ENCODE measurements around the gene PRKCE. TPM values are rescaled to one million over a fixed set of nuclear protein-coding genes. Genes with fewer than 3 reads are reported as not detected.
A peak's percentile ranks its signal among the peaks of the same experiment; 100 is the strongest.

The PRKCE gene
- total RNA-seq, 1 donor from 2014 or later, result 20.8 TPM

DNA sequence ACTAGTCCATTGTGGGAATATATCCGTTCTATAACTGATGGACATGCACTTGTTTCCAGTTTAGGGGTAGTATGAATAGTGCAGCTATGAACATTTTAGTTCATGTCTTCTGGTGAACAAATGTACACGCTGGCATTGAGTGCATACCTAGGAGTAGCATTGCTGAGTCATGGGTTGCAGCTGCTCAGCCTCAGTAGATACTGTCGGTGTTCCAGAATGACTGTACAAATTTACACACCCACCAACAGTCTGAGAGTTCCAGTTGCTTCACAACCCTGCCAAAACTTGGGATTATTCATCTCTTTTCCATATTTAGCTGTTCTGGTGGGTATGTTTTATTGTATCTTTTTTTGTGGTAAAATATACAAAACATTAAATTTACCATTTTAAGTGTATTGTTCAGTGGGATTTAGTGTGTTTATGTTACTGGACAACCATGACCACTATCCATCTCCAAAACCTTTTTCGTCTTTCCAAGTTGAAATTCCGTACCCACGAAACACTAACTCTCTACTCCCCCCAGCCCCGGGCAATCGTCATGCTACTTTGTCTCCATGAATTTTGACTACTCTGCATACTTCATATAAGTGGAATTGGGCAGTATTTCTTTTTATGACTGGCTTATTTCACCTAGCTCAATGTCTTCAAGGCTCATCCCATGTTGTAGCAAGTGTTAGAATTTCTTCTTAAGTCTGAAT lies 281.0 kb downstream of the PRKCE start:
- DNase-seq (ENCODE audit: low spot score), result no peak

DNA sequence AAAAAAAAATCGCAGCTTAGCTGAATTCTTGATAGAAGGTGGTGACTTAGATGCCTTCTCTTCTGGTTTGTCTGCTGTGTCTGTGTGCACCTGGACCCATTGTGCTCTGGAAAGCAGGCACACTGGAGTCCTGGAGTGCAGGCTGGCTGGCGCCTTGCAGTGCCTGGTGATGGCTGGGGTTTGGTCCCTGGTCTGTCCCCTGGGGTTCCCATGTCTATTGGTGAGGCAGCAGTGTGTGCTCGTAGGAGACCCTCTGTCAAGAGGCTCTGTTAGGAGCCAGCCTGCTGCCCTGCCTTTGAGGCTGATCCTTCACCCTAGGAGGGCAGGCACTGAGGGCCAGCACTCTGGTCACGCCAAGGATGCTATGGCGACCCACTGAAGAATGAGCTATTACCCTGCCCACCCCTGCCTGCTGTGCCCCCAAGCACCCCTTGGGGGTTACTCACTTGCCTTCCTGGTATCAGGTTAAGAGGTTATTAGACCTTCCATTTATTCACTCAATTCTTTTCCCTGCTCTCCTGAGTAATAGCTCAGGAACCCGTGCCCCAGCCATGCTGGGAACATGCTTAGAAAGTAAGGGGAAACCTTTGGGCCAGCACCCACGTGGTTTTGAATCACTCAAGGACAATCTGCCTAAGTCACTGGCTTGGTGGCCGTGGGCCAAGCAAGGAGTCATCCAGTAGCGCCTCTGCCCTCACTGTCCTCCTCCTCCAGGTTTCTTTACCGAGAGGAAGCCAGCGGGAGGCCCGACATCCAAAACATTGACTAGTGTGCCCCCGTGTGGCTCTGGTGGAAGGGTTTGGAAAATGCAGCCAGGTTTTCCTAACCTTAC lies 284.5 kb downstream of the PRKCE start:
- DNase-seq (ENCODE audit: low spot score), result peak; percentile 95

DNA sequence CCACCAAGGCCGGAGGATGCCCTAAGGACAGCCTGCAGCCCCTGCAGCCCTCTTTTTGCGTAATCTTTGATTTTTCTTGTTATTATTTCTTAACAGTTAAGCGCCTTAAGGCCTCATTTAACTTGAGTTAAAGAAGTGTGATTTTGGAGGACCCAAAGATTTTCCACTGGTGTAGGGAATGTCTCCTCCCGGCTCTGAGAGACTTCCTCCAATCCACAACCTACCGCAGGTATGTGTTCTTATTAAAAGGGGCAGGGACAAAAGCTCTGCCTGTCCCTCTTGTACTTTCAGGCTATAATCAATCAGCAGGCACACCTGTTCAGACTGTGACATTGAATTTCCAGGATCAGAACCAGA lies 285.1 kb downstream of the PRKCE start:
- no peak for DNase-seq (ENCODE audit: low spot score)

GRCh38 chr2:45937990-45938389 lies 286.5 kb downstream of the PRKCE start:
- DNase-seq (ENCODE audit: low spot score), result no peak

DNA sequence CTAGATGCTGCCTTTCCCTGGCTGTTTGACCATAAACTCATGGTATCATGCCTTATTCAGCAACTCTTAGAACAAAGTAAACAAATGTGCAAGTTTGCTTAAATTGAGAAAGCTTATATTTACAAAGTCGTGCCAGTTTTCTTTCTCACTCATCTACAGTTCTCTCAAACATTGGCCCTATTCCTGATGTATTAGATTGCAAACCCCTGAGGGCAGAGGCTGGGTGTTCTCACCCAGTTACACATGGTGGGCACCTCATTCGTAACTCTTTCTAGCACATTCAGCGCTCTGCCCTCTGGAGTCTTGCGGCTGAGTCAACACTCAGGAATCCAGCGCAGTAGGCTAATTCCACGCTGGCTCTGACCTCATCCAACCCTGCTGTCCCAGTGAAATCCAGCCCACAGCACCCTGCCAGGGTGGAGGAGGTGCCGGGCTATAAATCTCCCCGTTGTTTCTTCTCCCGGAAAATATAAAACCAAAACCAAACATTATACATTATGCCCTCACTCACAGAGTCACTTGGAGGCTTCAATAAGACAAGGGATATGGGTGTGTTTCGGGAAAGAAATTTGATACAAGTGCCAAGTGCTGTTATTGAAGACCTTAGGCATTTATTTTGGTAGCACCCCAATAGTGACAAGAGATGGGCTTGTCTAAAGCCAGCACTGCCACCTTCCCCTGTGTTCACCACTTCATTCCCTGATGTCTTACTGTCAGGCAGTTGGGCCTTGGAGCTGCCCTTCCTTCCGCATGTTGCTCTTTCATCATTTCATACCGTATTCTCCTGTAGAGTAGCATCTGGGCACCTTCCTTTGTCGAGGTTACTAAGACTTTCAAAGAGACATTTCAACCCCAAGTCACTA lies 287.4 kb downstream of the PRKCE start:
- peak; percentile 90 for DNase-seq (ENCODE audit: low spot score)

DNA sequence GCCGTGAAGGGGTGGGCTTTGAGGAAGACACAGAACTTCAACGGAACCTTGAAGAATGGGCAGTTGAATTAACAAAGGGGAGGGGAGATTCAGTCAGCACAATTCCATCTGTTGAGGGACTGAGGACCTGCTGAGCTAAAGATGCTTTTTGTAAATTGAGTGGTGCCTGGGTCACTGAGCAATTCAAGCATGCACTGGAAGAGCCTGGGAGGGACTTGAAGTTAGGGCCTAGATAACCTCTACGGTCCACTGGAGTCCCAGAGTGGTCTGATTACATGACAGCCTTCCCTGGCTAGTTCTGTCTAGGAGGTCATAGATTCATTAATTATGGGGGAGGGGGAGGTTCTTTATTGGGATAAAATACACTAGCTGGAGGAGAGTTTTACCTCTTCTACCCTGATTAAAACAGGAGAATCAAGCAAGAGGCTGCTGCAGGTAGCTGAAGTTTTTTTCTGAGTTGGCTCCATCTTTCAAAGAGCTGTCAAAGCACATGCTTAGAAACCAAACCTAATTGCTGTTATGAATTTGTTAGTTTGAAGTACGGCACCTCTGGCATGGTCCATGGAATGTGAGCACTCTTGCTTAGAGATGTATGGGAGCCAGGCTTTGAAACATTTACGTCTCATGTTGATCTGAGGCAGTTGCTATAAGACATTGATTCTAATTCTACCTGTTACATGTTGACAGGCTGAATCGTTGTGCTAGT lies 290.2 kb downstream of the PRKCE start:
- DNase-seq (ENCODE audit: low spot score), result no peak

- no peak for DNase-seq (ENCODE audit: low spot score)
These were observed 290.8 kb downstream of the PRKCE start for GRCh38 chr2:45942237-45942738.

DNA sequence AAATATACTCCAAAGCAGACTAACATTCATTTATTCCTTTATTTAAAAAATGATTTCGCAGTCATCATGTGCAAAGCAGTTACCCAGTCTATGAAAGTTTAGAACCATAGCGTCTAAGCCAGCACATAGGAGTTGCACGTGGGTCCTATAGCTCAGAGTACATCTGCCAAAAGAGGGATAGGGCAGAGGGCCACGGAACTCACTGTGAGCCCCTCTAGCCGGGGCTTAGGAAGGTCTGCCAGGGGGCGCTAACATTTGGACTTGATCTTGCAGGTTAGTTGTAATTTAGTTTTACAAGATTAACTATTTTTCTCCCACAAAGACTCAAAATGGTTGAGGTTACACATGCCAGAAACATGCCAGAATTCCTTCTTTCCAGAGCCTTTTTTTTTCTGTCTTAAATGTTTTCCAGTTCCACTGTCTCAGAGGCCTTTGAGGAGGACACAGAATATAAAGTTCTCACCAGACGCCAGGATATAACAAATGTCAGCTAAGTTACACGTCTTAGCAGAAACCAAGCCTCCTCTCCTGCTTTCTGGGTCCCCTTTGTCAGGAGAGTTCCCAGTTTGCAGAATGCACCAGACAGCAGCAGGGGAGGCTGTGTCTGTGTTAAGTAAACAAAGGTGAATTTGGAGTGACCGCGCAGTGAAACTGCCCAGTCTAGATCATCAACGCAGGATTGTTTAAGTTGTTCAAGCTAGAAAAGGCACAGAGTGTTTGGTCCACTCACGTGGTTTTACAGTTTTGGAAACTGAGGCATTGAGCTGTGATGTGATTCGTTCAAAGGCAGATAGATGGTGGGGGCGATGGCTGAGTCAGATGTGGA lies 292.0 kb downstream of the PRKCE start:
- no peak for DNase-seq (ENCODE audit: low spot score)

- DNase-seq (ENCODE audit: low spot score), result no peak
These were observed 292.6 kb downstream of the PRKCE start for GRCh38 chr2:45944074-45944473.

- DNase-seq (ENCODE audit: low spot score), result no peak
These were observed 293.8 kb downstream of the PRKCE start for GRCh38 chr2:45945302-45945717.

GRCh38 chr2:45946023-45946422 lies 294.5 kb downstream of the PRKCE start:
- no peak for DNase-seq (ENCODE audit: low spot score)

DNA sequence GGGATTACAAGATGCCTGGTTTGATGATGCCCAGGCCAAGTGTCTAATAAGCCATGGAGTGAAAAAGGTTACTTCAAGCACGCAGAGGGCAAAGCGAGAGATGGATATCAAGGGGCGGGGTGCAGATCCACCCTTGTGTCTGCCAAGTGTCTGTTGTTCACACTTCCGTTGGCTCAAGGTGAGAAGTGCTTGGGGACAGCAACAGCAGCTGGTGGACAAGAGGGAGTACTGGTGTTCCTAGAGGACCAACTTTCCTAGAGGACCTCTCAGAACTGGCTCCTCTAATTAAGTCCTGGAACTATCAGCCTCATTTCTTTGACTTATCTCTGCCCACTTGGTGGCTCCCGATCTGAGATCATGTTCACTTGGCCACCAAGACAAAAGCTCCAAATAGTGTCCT lies 299.1 kb downstream of the PRKCE start:
- DNase-seq (ENCODE audit: low spot score), result no peak

DNA sequence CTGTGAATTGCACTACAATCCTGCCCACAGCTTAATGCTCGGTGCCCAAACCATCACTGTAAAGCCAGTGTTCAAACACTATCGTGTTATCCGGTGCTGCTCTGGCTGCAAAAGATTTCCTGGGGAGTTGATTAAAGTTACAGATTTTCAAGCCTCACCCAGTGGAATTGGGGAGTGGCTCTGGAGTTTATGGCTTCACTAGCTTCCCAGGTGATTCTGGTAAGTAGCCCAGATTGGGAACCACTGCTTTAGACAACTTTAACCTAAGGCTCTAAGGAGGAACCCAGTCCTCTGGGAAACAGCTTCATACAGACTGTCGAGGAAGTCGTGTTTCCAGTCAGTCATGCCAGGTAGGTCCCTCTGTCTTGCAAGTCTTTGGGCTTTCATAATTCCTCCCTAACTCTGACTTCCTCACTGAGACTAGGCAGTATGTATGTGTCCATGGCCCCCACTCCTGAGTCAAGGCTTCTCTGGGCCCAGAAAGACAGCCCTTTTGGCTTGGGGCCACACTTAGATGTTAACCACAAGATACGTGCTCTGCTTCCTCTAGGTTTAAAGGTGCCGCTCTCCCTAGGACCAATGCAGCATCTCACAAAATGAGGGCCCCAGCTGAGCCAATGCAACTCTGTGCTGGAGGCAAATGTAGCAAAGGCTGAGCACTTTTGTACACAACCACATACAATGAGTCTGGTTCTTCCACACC lies 299.7 kb downstream of the PRKCE start:
- no peak for DNase-seq (ENCODE audit: low spot score)

DNA sequence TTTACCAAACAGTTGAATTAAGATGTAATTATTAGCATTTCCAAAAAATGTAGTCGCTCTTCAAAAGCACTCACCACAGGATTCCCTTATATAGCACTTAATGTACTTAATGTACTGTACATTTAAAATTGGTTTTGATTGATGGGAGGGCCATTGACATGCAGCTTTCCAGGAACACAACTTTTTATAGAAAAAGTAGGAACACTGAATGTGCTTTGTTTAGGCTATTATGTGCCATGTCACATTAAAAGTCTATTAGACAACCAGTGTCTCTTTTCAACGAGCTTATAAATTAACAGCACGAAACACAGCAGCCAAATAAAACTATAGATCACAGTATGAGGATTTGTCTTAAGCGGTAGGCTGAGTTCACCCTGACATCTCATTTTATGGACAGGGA lies 301.1 kb downstream of the PRKCE start:
- DNase-seq (ENCODE audit: low spot score), result no peak

DNA sequence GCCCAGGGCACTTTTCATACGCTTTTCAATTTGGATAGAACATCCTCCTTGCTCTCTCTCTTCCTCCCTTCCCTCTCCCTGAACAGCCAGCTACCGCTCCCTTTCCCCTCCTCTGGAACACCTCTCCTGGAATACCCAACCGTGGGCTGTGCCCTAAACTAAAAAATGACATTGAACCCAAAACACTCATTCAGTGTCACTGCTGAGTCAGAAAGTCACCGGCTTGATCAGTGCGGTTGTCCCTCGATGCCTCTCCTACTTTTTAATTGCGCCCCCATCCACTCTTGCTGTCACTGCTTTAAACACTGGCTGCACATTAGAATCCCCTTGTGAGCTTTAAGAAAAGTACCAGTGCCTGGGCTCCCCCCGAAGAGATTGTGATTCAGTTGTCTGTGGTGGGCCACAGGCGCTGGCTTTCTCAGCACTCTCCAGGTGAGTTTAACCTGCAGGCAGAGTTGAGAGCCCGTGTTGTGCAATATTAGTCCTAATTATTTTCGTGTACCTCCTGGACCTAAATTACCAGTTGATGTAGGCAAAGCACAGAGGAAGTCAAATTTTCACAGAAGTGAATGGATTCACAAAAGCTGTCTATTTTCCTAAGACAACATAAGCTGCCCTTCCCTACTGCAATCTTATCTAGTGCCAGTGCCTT lies 302.0 kb downstream of the PRKCE start:
- DNase-seq (ENCODE audit: low spot score), result no peak

DNA sequence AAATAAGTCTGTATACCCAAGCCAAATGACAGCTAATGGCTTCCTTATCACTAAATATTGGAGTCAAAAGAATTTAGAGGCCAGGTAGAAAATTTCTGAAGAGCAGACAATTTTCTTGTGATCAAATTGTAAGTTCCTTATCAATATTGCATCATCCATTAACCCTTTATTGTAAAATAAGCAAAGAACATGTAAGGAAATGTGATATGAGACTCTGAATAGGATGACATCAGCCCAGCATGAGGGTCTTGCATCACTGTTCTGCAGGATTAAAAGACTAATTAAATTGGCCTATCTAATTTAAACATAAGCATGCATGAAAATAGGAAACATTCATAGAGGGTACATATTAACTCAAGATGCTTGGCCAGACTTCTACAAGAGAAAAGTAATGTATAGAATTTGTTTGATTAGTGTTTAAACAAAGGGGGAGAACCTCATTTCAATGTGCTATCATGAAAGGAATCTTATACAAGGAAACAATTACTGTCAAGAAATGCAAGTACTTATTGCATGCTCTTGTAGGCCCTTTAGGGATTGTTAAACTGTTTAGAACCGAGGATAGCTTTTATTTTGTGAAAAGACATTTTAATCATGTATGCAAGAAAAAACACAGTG lies 302.9 kb downstream of the PRKCE start:
- no peak for DNase-seq (ENCODE audit: low spot score)

DNA sequence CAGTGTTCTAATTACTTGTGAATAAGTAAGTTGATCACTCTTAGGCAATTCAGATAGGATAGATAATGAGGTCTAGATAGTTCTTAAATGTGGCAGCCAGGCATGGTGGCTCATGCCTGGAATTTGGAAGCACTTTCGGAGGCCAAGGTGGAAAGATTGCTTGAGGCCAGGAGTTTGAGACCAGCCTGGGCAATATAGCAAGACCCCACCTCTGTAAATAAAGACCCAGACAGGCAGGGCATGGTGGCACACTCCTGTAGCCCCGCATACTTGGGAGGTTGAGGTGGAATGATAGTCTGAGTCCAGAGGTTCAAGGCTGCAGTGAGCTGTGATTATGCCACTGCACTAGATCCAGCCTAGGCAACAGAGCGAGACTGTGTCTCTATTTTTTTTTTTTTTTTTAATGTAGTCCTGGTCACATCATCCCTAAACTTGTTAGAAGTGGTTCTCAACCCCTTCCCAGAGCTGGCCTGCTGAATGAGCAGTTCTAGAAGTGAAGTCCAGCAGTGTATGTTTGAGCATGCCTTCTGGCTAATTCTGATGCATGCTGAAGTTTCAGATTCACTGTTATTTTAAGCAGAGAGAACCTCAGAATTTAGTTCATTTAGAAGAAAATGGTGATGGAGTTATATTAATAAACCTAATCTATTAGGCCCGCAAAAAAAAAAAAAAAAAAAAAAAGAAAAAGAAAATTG lies 306.2 kb downstream of the PRKCE start:
- DNase-seq (ENCODE audit: low spot score), result no peak

Measured in mucosa of gallbladder (tissue), 1 donor.